GM12864 (cell line): ENCODE measurements around the gene FNBP1L.

Experiments used
- DNase-seq: peaks from one replicate; pipeline ENCODE4 v3.0.0-alpha.2; 2011; ENCODE audit warnings: low read depth
- H3K4me3 ChIP-seq: 2 replicates; pipeline ENCODE4 v1.5.1; 2011; ENCODE audit warnings: mild to moderate bottlenecking, low read depth, low read length, control low read depth
- CTCF ChIP-seq: IDR thresholded peaks from 2 replicates; pipeline ENCODE4 v1.5.1; 2011; ENCODE audit warnings: low read depth, mild to moderate bottlenecking, moderate library complexity, low read length, control low read depth, inconsistent platforms; ENCODE audit errors: missing control alignments

Gene FNBP1L

GRCh38 chr1:93522721-93523120, 74.8 kb downstream of the FNBP1L start:
- no peak for TF ChIP-seq CTCF
- no peak overlapping the region for H3K4me3 ChIP-seq
- no peak for DNase-seq

GRCh38 chr1:93525431-93525830, 77.5 kb downstream of the FNBP1L start:
- TF ChIP-seq CTCF = no peak
- H3K4me3 ChIP-seq = no peak overlapping the region
- no peak for DNase-seq

GRCh38 chr1:93526431-93526830, 78.5 kb downstream of the FNBP1L start:
- DNase-seq = no peak
- H3K4me3 ChIP-seq = no peak overlapping the region
- no peak for TF ChIP-seq CTCF

DNA sequence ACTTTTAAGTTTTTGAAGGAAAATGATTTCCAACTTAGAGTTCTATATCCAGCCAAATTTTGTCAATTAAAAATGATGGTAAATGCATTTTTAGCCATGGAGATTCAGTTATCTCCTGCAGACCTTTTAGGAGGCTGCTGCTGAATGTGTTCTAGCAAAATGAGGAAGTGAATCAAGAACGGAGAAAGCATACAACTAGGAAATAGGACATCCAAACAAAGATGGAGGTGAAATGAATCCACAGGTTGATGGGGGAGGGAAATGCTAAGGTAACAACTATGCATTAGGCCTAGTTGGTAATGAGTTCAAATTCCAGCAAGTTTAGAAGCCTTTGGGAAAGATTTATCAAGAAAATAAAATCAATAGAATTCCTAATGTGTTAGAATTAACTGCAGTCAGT, 80.5 kb downstream of the FNBP1L start:
- no peak for TF ChIP-seq CTCF
- DNase-seq = no peak
- no peak overlapping the region for H3K4me3 ChIP-seq

- no peak for DNase-seq
- TF ChIP-seq CTCF = no peak
- H3K4me3 ChIP-seq = no peak overlapping the region
These were observed 83.3 kb downstream of the FNBP1L start for GRCh38 chr1:93531193-93531592.

- no peak overlapping the region for H3K4me3 ChIP-seq
- DNase-seq = no peak
- TF ChIP-seq CTCF = no peak
These were observed 85.0 kb downstream of the FNBP1L start for GRCh38 chr1:93532780-93533378.

DNA sequence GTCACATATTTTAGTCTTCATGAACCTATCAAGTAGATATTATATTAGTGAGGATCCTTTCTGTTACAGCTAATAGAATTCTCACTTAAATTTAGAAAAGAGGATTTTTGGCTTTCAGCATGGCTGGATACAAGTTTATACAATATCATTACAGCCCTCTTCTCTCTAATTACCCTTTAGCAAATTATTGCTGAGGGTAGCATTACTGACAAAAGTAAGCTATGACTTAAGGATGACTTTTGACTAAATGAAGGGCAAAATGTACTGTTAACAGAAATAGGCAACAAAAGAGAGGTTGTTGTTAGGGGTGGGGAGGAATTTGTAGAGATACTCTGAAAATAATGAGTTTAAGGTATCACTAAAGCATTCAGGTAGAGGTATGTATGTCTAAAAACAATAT, 85.8 kb downstream of the FNBP1L start:
- TF ChIP-seq CTCF = no peak
- no peak overlapping the region for H3K4me3 ChIP-seq
- no peak for DNase-seq
